Cardiac ventricle fibroblast (primary cell): ENCODE data around the gene DUSP1. TPM values are rescaled to one million over a fixed set of nuclear protein-coding genes. Genes with fewer than 3 reads are reported as not detected.

Source experiments
- total RNA-seq: library from RNA; depleted of rRNA; stranded (reverse); fragments of >200 nt; gene quantifications from 2 replicates; pipeline ENCODE4 v1.2.3, GENCODE V29; 2015

DUSP1 gene, protein sequence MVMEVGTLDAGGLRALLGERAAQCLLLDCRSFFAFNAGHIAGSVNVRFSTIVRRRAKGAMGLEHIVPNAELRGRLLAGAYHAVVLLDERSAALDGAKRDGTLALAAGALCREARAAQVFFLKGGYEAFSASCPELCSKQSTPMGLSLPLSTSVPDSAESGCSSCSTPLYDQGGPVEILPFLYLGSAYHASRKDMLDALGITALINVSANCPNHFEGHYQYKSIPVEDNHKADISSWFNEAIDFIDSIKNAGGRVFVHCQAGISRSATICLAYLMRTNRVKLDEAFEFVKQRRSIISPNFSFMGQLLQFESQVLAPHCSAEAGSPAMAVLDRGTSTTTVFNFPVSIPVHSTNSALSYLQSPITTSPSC
- 156 and 188 TPM in 2 replicates for total RNA-seq

DNA sequence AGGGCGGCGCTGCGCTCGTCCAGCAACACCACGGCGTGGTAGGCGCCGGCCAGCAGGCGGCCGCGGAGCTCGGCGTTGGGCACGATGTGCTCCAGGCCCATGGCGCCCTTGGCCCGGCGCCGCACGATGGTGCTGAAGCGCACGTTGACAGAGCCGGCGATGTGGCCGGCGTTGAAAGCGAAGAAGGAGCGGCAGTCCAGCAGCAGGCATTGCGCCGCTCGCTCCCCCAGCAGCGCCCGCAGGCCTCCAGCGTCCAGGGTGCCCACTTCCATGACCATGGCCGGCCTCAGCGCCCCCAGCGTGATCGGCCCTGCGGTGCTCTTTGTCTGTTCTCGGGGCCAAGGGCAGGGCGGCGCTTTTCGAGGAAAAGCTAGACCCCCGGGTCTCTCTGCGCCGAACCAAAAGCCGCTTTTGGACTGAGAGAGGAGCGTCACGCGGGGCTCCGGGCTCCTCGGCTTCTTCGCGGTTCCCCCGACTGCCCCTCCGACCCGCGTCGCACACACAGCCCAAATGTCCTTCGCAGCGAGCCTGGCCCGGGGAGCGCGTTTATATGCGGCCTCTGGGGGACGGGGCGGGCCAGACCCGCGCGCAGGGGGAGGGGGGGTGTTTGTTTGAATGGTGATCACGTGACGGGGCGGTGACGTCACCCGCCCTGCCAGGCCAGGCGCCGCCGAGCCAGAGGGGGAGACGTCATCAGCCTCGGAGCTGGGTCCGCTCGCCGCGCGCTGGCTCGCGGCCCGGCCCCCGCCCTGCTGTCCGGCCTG is at the start of gene DUSP1:
Gene DUSP1, minus strand, starts transcription at position 521 of the 764 bp plus-strand sequence. Its CDS starts 243 bp downstream, at position 278.

Other genes starting within 250 kb of the DUSP1 start
- gene NEURL1B, start 129.9 kb downstream of the DUSP1 start, total RNA-seq: 9.1 and 11.1 TPM in 2 replicates
- gene ERGIC1, start 63.1 kb upstream of the DUSP1 start, total RNA-seq: 115 and 132 TPM in 2 replicates
- gene RPL26L1, start 188.2 kb upstream of the DUSP1 start, total RNA-seq: 19.1 and 34.8 TPM in 2 replicates
- 128 and 138 TPM in 2 replicates for gene ATP6V0E1, start 212.6 kb upstream of the DUSP1 start, total RNA-seq